Measurements from ENCODE around the gene RAB20. TPM values are rescaled to one million over a fixed set of nuclear protein-coding genes. Genes with fewer than 3 reads are reported as not detected.

The RAB20 gene
- total RNA-seq, 6 experiments from 2014 or later, result 12.5 to 47.2 (median 36.3) TPM

DNA sequence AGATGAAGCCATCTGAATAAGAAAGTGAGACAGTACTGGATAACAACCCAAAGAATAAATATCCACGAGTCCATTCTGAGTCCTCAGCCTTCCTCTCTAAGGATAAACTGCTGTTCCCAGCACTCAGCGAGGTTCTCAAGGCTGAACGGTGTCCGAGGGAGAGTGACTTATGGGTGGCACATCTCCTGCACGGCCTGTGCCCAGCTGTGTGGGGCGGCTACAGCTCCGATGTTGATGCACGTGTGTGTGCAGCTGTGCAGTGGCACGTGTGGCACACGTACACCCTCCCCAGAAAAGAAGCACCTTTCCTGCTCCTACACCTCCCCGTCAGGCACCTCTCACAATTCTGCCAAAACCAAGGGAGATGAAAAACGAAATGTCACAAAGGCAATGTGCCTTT lies 45.0 kb downstream of the RAB20 start:
- TF ChIP-seq POLR2A (IDR thresholded peaks at IDR 0.05), result no peak
- TF ChIP-seq, protein P1, sequence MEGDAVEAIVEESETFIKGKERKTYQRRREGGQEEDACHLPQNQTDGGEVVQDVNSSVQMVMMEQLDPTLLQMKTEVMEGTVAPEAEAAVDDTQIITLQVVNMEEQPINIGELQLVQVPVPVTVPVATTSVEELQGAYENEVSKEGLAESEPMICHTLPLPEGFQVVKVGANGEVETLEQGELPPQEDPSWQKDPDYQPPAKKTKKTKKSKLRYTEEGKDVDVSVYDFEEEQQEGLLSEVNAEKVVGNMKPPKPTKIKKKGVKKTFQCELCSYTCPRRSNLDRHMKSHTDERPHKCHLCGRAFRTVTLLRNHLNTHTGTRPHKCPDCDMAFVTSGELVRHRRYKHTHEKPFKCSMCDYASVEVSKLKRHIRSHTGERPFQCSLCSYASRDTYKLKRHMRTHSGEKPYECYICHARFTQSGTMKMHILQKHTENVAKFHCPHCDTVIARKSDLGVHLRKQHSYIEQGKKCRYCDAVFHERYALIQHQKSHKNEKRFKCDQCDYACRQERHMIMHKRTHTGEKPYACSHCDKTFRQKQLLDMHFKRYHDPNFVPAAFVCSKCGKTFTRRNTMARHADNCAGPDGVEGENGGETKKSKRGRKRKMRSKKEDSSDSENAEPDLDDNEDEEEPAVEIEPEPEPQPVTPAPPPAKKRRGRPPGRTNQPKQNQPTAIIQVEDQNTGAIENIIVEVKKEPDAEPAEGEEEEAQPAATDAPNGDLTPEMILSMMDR (IDR thresholded peaks at IDR 0.05), result no peak
- DNase-seq (peak in 1 of 3 donors; percentile 42), ATAC-seq (no peak)
- 77% methylated on average over 6 of the region's 12 CpGs for WGBS (ENCODE audit: insufficient coverage, low coverage, low lambda C conversion rate, missing lambda C conversion rate)
- no peaks in the 10 kb centered on the region for H3K9me3 ChIP-seq
- H3K4me1 ChIP-seq, result peaks cover 0 to 12% (median 5%) of the 10 kb centered on the region in 4 donors
- H3K27ac ChIP-seq, result no peak overlapping the region
- H3K4me3 ChIP-seq, result no peak overlapping the region
- intact Hi-C loops (cut with DNase I), result no loop called here
- H3K36me3 ChIP-seq, result no peaks in the 10 kb centered on the region
- H3K27me3 ChIP-seq, result no peaks in the 10 kb centered on the region

DNA sequence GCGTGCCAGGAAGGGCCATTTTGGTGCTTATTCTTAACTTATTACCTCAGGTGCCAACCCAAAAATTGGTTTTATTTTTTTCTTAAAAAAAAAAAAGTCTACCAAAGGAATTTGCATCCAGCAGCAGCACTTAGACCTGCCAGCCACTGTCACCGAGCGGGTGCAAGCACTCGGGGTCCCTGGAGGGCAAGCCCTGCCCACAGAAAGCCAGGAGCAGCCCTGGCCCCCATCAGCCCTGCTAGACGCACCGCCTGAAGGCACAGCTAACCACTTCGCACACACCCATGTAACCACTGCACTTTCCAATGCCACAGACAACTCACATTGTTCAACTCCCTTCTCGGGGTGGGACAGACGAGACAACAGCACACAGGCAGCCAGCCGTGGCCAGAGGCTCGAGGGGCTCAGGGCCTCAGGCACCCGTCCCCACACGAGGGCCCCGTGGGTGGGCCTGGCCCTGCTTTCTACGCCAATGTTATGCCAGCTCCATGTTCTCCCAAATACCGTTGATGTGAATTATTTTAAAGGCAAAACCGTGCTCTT lies 49.3 kb downstream of the RAB20 start:
- Histone ChIP-seq H3K27ac (no peak overlapping the region), H3K4me3 (no peak overlapping the region), H3K27me3 (no peaks in the 10 kb centered on the region), H3K4me1 (peaks cover 0 to 12% (median 5%) of the 10 kb centered on the region in 4 donors), H3K36me3 (no peaks in the 10 kb centered on the region), H3K9me3 (no peaks in the 10 kb centered on the region)
- 91% methylated on average over 4 of the region's 17 CpGs for WGBS (ENCODE audit: insufficient coverage, low coverage, low lambda C conversion rate, missing lambda C conversion rate)
- no peak for DNase-seq
- no peak for TF ChIP-seq POLR2A (IDR thresholded peaks at IDR 0.05)
- TF ChIP-seq, protein P1 (IDR thresholded peaks at IDR 0.05), result no peak
- intact Hi-C loops (cut with DNase I), result no loop called here
- ATAC-seq, result no peak

- TF ChIP-seq, protein P1 (IDR thresholded peaks at IDR 0.05), result no peak
- TF ChIP-seq POLR2A (IDR thresholded peaks at IDR 0.05), result no peak
- no peaks in the 10 kb centered on the region for H3K9me3 ChIP-seq
- no peak overlapping the region for H3K4me3 ChIP-seq
- peaks cover 0 to 16% (median 10%) of the 10 kb centered on the region in 4 donors for H3K4me1 ChIP-seq
- no peaks in the 10 kb centered on the region for H3K36me3 ChIP-seq
- 87% methylated on average over 15 of the region's 31 CpGs for whole genome bisulfite sequencing (ENCODE audit: insufficient coverage, low coverage, low lambda C conversion rate, missing lambda C conversion rate)
- no peak for DNase-seq
- intact Hi-C loops (cut with DNase I), result no loop called here
- no peak for ATAC-seq
- H3K27ac ChIP-seq, result no peak overlapping the region
- no peaks in the 10 kb centered on the region for H3K27me3 ChIP-seq
These were observed 49.9 kb downstream of the RAB20 start for GRCh38 chr13:110511509-110512181.

DNA sequence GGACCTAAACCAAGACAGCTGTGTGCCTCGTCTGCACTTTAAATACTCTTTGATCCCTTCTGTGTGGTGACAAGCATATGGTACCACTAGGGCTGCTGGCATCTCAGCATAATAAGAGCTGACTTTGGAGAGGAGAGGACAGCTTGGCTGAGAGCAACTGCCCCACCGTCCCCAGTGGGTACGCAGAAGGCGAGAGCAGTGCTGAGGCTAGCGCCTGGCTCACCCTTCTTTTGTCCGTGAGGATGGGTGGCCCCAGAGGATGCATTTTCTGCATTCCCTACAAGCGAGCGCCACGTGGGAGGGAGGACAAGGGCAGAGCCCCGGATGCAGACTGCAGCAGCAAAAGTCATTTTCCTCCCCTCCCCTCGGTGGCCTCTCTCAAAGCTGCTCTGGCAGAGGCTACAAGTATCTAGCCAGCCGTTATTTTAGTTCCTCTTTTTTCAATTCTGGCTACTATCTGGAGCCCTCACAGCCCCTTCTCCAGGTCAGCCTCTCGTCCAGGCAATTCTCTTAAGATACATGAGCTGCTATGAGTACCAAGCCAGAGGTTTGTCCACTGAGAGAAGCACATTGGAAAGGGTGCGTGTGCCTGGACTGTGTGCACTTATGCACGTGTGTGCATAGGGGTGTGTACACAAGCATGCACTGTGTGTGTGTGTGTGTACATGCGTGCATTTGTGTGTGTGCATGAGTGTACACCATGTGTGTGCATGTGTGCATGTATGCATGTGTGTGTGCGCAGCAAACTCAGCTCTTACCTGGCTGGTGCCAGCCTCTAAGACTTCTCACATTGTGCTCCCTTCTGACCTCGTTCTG lies 51.3 kb downstream of the RAB20 start:
- peak in 1 of 3 donors; percentile 43 for DNase-seq

More for the DNA sequence above, 51.3 kb downstream of the RAB20 start:
- H3K9me3 ChIP-seq, result no peaks in the 10 kb centered on the region
- peaks cover 0 to 21% (median 12%) of the 10 kb centered on the region in 4 donors for H3K4me1 ChIP-seq
- no peak overlapping the region for H3K27ac ChIP-seq
- H3K4me3 ChIP-seq, result no peak overlapping the region
- ATAC-seq, result no peak
- H3K27me3 ChIP-seq, result no peaks in the 10 kb centered on the region
- WGBS (ENCODE audit: insufficient coverage, low coverage, low lambda C conversion rate, missing lambda C conversion rate), result 53% methylated on average over 8 of the region's 18 CpGs
- no peaks in the 10 kb centered on the region for H3K36me3 ChIP-seq
- intact Hi-C loops (cut with DNase I), result loop anchor here in 1 of 2 donors (10.0 kb wide), 1 partner anchor 55 kb away; no protein-coding TSS in a partner anchor
- TF ChIP-seq, protein P1 (IDR thresholded peaks at IDR 0.05), result no peak
- no peak for TF ChIP-seq POLR2A (IDR thresholded peaks at IDR 0.05)
